ENCODE results near the gene MARCKSL1. TPM values are rescaled to one million over a fixed set of nuclear protein-coding genes. Genes with fewer than 3 reads are reported as not detected.

The MARCKSL1 gene
- total and polyA plus RNA-seq, 4 donors: 13.0 to 29.5 (median 18.4) TPM

GRCh38 chr1:32349211-32349708, 13.2 kb upstream of the MARCKSL1 start:
- TF ChIP-seq RXRA (IDR thresholded peaks at IDR 0.05) (peak in 1 of 2 donors; percentile 46), SP1 (IDR thresholded peaks at IDR 0.05) (peak; percentile 51), ATF3 (IDR thresholded peaks at IDR 0.05) (no peak), MAX (IDR thresholded peaks at IDR 0.05) (no peak), NR2F2 (IDR thresholded peaks at IDR 0.05) (peak; percentile 98), EGR1 (IDR thresholded peaks at IDR 0.05; ENCODE audit: low read depth in 2 of 2) (no peak), CTCF (IDR thresholded peaks at IDR 0.05; ENCODE audit: low read depth, low read length, missing input control) (no peak), RAD21 (IDR thresholded peaks at IDR 0.05) (peak in 1 of 2 donors; percentile 11)
- Histone ChIP-seq H3K4me3 (ENCODE audit: low read depth in 1 of 3, low read length in 3 of 3) (no peak overlapping the region), H3K27ac (ENCODE audit: low read depth in 1 of 2, low read length in 2 of 2) (peak overlapping the region; percentile 39 to 48), H3K4me1 (ENCODE audit: control insufficient read depth in 4 of 4, insufficient read depth in 4 of 4, low read length in 3 of 4) (peaks cover 9 to 36% (median 18%) of the 10 kb centered on the region in 4 donors), H3K9me3 (ENCODE audit: control insufficient read depth in 4 of 4, low read length in 3 of 4) (no peaks in the 10 kb centered on the region), H3K36me3 (ENCODE audit: control insufficient read depth in 4 of 4, insufficient read depth in 3 of 4, low read depth in 1 of 4, low read length in 3 of 4) (no peaks in the 10 kb centered on the region), H3K9ac (ENCODE audit: low read depth in 1 of 2, low read length in 2 of 2) (no peak overlapping the region), H3K27me3 (ENCODE audit: control insufficient read depth in 4 of 4, insufficient read depth in 4 of 4, low read length in 3 of 4) (no peaks in the 10 kb centered on the region)
- no peak for DNase-seq (ENCODE audit: low spot score)
- WGBS: 63% methylated on average over 8 of the region's 8 CpGs

GRCh38 chr1:32346532-32347157, 10.6 kb upstream of the MARCKSL1 start:
- TF ChIP-seq ATF3 (IDR thresholded peaks at IDR 0.05) (no peak), YY1 (IDR thresholded peaks at IDR 0.05) (no peak), GABPA (IDR thresholded peaks at IDR 0.05 in 1 of 2, conservative IDR thresholded peaks at IDR 0.05 in 1 of 2) (no peak), JUND (IDR thresholded peaks at IDR 0.05) (no peak), FOXA2 (IDR thresholded peaks at IDR 0.05) (no peak), RAD21 (IDR thresholded peaks at IDR 0.05) (no peak), MAX (IDR thresholded peaks at IDR 0.05) (no peak), REST (IDR thresholded peaks at IDR 0.05) (no peak), ZBTB33 (IDR thresholded peaks at IDR 0.05) (no peak)
- DNase-seq (ENCODE audit: low spot score): no peak
- Histone ChIP-seq H3K4me3 (ENCODE audit: low read depth in 1 of 3, low read length in 3 of 3) (no peak overlapping the region), H3K9me3 (ENCODE audit: control insufficient read depth in 4 of 4, low read length in 3 of 4) (no peaks in the 10 kb centered on the region), H3K27me3 (ENCODE audit: control insufficient read depth in 4 of 4, insufficient read depth in 4 of 4, low read length in 3 of 4) (no peaks in the 10 kb centered on the region), H3K27ac (ENCODE audit: low read depth in 1 of 2, low read length in 2 of 2) (no peak overlapping the region), H3K36me3 (ENCODE audit: control insufficient read depth in 4 of 4, insufficient read depth in 3 of 4, low read depth in 1 of 4, low read length in 3 of 4) (no peaks in the 10 kb centered on the region), H3K9ac (ENCODE audit: low read depth in 1 of 2, low read length in 2 of 2) (no peak overlapping the region), H3K4me1 (ENCODE audit: control insufficient read depth in 4 of 4, insufficient read depth in 4 of 4, low read length in 3 of 4) (peaks cover 0 to 12% (median 6%) of the 10 kb centered on the region in 4 donors)
- WGBS: 93% methylated on average over 9 of the region's 9 CpGs

Data from liver (tissue), 9 donors.